Measurements from ENCODE around the gene PDZRN4. TPM values are rescaled to one million over a fixed set of nuclear protein-coding genes. Genes with fewer than 3 reads are reported as not detected.

Gene PDZRN4
- total RNA-seq, 2 donors from 2014 or later: 0.89 to 1.6 TPM

DNA sequence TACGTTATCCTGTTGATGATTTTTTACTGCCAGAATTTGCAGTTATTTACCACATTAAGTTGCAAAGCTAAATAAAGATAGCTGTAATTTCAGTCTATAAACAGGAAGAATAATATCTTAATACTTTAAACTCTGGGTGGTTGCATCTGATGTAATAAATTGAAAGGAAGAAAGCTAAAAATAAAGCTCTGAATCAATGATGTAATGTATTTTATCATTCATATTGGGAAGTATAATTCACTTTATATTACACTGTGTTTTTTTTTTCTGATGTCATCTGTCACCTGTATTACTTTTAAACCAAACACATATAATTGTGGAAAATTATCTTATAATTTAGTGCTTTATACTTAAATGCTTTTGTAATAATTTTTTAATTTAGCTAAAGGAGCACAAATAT, 37.1 kb downstream of the PDZRN4 start:
- H3K36me3 ChIP-seq: no peaks in the 10 kb centered on the region
- no peaks in the 10 kb centered on the region for H3K27me3 ChIP-seq
- no peaks in the 10 kb centered on the region for H3K9me3 ChIP-seq
- H3K4me3 ChIP-seq: no peak overlapping the region
- no peaks in the 10 kb centered on the region for H3K4me1 ChIP-seq
- TF ChIP-seq, protein P1, sequence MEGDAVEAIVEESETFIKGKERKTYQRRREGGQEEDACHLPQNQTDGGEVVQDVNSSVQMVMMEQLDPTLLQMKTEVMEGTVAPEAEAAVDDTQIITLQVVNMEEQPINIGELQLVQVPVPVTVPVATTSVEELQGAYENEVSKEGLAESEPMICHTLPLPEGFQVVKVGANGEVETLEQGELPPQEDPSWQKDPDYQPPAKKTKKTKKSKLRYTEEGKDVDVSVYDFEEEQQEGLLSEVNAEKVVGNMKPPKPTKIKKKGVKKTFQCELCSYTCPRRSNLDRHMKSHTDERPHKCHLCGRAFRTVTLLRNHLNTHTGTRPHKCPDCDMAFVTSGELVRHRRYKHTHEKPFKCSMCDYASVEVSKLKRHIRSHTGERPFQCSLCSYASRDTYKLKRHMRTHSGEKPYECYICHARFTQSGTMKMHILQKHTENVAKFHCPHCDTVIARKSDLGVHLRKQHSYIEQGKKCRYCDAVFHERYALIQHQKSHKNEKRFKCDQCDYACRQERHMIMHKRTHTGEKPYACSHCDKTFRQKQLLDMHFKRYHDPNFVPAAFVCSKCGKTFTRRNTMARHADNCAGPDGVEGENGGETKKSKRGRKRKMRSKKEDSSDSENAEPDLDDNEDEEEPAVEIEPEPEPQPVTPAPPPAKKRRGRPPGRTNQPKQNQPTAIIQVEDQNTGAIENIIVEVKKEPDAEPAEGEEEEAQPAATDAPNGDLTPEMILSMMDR (IDR thresholded peaks at IDR 0.05): no peak
- no peak overlapping the region for H3K27ac ChIP-seq
- DNase-seq (ENCODE audit: low spot score): no peak

DNA sequence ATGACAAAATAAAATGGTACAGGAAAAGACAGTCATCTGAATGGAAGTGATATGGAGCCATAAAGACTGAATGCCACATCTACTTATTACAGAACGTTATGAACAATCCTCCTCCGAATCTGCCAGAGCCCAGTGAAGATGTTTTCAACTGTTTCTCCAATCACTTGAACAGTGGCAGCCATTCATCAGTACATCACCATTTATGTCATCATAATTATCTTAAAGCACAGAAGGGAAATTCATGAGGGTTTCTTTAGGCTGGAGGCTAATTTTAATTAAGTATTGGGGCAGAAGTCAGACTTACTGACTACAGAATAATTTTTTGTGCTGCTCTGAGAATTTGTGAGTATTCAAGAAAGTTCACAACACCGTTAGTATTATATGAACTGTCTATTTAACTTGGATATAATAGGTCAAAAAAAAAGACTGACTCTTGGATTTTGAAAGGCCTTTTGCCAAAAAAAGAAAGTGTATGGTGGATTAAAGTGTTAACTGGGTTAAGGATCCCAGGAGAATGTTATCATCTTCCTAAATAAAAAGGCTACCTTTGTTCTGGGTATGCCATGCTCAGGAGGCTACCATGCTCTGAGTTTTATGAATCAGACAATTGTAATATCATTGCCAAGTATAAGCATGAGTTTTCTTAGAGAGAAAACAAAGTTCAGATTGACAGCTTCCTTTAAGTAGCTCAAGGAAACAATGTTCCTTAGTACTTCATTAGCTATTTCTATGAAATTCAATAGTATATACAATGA, 40.1 kb downstream of the PDZRN4 start:
- TF ChIP-seq, protein P1 (IDR thresholded peaks at IDR 0.05): no peak
- Histone ChIP-seq H3K27me3 (no peaks in the 10 kb centered on the region), H3K27ac (no peak overlapping the region), H3K36me3 (no peaks in the 10 kb centered on the region), H3K4me1 (no peaks in the 10 kb centered on the region), H3K4me3 (no peak overlapping the region), H3K9me3 (no peaks in the 10 kb centered on the region)
- no peak for DNase-seq (ENCODE audit: low spot score)

DNA sequence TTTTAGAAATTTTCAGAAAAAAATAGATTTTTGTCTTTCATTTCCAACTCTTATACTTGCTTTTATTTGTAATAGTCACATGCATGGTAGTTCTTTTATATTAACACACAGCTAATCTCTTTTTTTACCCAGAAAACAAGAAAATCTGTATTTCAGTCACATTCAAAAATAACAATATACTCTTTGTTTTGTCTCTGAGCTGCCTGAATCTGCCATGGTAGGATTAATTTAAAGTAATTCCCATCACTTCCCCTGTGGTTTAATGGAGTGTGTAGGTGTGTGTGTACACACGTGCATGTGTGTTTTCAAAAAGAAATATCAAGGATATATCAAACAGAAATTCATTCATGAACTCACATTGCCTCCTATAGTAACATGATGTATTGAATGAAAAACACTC, 42.6 kb downstream of the PDZRN4 start:
- TF ChIP-seq, protein P1 (IDR thresholded peaks at IDR 0.05): no peak
- Histone ChIP-seq H3K4me1 (no peaks in the 10 kb centered on the region), H3K9me3 (no peaks in the 10 kb centered on the region), H3K27ac (no peak overlapping the region), H3K4me3 (no peak overlapping the region), H3K36me3 (no peaks in the 10 kb centered on the region), H3K27me3 (no peaks in the 10 kb centered on the region)
- DNase-seq (ENCODE audit: low spot score): no peak

DNA sequence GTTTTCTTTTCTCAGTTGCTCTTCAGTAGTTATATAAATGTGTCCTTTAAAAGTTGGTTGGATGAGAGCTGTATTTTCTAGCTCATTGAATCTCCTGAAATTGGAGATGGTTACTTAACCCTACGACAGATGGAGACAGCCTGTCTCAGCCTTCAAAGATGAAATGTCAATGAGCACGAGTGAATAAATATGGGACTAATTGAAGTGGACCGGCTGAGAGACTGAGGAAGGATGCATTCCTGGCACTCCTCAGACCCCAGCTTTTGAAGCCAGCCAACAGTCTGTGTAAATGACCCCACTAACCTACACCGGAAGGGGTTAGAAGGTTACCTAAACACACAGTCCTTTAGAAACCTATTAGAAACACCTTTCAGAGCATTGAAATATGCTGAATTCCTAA, 46.6 kb downstream of the PDZRN4 start:
- H3K27ac ChIP-seq: no peak overlapping the region
- DNase-seq (ENCODE audit: low spot score): no peak
- no peaks in the 10 kb centered on the region for H3K36me3 ChIP-seq
- H3K4me3 ChIP-seq: no peak overlapping the region
- no peaks in the 10 kb centered on the region for H3K27me3 ChIP-seq
- H3K4me1 ChIP-seq: no peaks in the 10 kb centered on the region
- no peaks in the 10 kb centered on the region for H3K9me3 ChIP-seq
- TF ChIP-seq, protein P1 (IDR thresholded peaks at IDR 0.05): no peak

DNA sequence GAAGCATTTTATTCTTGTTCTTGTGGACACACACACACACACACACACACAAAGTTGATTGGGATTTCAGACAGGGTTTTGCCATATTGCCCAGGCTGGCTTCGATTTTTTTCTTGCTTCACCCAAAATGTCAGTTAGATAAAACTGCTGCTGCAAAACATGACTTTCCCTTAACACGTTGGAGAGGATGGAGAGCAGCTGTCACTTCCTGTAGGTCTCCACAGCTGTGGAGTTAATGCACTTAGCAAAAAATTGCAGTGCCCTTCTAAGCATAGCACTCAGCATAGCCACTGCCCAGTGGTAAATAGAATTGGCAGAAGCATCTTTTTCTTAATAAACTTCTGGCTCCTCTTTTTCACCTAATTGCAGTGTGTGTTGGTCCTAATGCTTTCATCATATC, 54.5 kb downstream of the PDZRN4 start:
- Histone ChIP-seq H3K9me3 (no peaks in the 10 kb centered on the region), H3K27me3 (no peaks in the 10 kb centered on the region), H3K27ac (no peak overlapping the region), H3K4me3 (no peak overlapping the region), H3K36me3 (no peaks in the 10 kb centered on the region), H3K4me1 (no peaks in the 10 kb centered on the region)
- DNase-seq (ENCODE audit: low spot score): no peak
- TF ChIP-seq, protein P1 (IDR thresholded peaks at IDR 0.05): no peak

DNA sequence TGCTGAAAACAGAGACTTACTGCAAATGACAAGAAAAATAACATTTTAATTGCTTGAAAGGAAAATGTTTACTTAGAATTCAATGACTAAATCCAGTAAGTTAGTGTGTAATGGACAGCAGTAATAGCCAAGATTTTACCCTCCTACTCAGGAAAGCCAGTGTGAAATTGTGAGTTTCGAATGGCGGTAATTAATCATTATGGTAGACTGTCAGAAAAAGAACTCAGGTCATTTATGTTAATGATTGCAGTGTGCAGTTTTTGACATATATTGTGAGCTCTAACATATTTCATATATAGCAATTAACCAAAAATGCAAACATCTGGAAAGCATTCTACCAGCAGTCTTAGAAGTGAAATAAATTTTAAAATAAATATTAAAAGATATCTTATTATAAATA, 60.3 kb downstream of the PDZRN4 start:
- no peaks in the 10 kb centered on the region for H3K36me3 ChIP-seq
- no peaks in the 10 kb centered on the region for H3K27me3 ChIP-seq
- no peaks in the 10 kb centered on the region for H3K4me1 ChIP-seq
- no peak overlapping the region for H3K27ac ChIP-seq
- no peak overlapping the region for H3K4me3 ChIP-seq
- DNase-seq (ENCODE audit: low spot score): no peak
- H3K9me3 ChIP-seq: no peaks in the 10 kb centered on the region
- TF ChIP-seq, protein P1 (IDR thresholded peaks at IDR 0.05): no peak
